ENCODE data around the gene CRTC1. TPM values are rescaled to one million over a fixed set of nuclear protein-coding genes. Genes with fewer than 3 reads are reported as not detected.
"Not testable (repeated sequence)": the region's sequence is repeated elsewhere in the genome, so short reads cannot be mapped to it uniquely, and the experiment has no call there.

CRTC1 gene
- total RNA-seq, 1 experiment from 2014 or later: 3.7 TPM

DNA sequence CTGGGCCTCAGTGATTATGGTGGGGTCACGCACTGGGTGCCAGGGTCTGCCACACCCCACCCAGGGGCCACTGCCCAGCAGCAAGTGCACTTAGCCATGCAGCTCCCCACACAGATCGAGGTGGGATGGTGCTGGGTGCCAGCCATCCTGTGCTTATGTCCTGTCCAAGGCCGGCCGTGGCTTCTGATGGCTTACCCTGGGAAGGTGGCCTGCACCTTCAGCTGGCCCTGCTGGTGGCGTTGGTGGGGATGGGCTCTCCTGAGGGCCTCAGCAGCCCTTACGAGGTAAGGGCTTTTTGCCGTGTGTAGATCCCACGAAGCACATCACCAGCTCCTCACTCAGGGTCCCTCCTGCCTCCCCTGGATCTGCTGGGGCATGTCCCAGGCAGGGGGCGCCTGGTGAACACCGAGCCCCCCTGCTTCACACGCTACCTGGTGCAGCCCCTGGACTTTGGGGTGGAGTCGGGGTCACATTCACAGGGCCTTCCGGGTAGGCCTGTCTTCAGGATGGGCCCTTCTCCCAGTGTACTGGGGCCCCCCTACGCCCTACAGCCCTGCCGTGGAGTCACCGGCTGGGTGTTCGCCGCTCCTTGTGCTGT, 46.6 kb downstream of the CRTC1 start:
- H3K4me1 ChIP-seq (ENCODE audit: low read length): peaks cover under 1% of the 10 kb centered on the region; the same call in 1 of the 2 replicates
- DNase-seq: no peak
- H2AFZ ChIP-seq (ENCODE audit: low read length): no peak overlapping the region
- H3K9me2 ChIP-seq (replicated peaks; ENCODE audit: insufficient read depth, low read length): no peaks in the 10 kb centered on the region
- H3K9me3 ChIP-seq (ENCODE audit: low read length): no peaks in the 10 kb centered on the region
- no peak overlapping the region for H3K27ac ChIP-seq (ENCODE audit: low read length)
- H3K27me3 ChIP-seq (ENCODE audit: low read length): no peaks in the 10 kb centered on the region
- no peak overlapping the region for H3K4me3 ChIP-seq (ENCODE audit: low read length)
- H4K20me1 ChIP-seq (ENCODE audit: insufficient read depth, low read depth, low read length): no peaks in the 10 kb centered on the region; the same call in 1 of the 2 replicates
- H3K79me2 ChIP-seq (ENCODE audit: low read length): no peaks in the 10 kb centered on the region
- H3K4me2 ChIP-seq (ENCODE audit: low read depth, low read length, poor library complexity, severe bottlenecking): no peak overlapping the region
- no peak overlapping the region for H3K9ac ChIP-seq (ENCODE audit: low read length)
- no peaks in the 10 kb centered on the region for H3K36me3 ChIP-seq (ENCODE audit: insufficient read depth, low read length)

DNA sequence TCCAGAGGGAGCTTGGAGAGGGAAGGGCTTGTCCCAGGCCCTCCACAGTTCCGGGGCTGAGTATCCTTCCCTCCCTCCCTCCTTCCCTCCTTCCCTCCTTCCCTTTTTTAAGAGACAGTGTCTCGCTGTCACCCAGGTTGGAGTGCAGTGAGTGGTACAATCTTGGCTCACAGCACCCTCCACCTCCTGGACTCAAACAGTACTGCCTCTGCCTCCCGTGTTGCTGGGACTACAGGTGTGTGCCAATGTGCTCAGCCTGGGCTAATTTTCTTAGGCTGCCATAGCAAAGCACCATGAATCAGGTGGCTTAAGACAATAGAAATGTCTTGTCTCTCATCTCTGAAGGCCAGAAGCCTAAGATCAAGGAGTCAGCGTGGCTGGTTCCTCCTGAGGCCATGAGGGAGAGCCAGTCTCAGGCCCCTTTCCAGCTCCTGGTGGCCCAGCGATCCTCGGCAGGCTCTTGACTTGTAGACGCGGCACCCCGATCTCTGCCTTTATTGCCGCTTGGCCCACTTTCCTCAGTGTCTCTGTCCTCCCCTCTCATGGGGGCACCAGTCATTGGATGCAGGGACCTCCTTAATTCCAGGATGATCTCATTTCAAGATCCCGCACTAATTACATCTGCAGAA, 47.5 kb downstream of the CRTC1 start:
- H3K27ac ChIP-seq (ENCODE audit: low read length): no peak overlapping the region
- H2AFZ ChIP-seq (ENCODE audit: low read length): no peak overlapping the region
- H3K27me3 ChIP-seq (ENCODE audit: low read length): no peaks in the 10 kb centered on the region
- H3K36me3 ChIP-seq (ENCODE audit: insufficient read depth, low read length): no peaks in the 10 kb centered on the region
- DNase-seq: peak; percentile 56
- no peaks in the 10 kb centered on the region for H3K9me2 ChIP-seq (replicated peaks; ENCODE audit: insufficient read depth, low read length)
- H3K4me2 ChIP-seq (ENCODE audit: low read depth, low read length, poor library complexity, severe bottlenecking): no peak overlapping the region
- H3K9me3 ChIP-seq (ENCODE audit: low read length): no peaks in the 10 kb centered on the region
- H3K9ac ChIP-seq (ENCODE audit: low read length): no peak overlapping the region
- H3K79me2 ChIP-seq (ENCODE audit: low read length): no peaks in the 10 kb centered on the region
- H3K4me3 ChIP-seq (ENCODE audit: low read length): no peak overlapping the region
- peaks cover 3% of the 10 kb centered on the region; the same call in 1 of the 2 replicates for H3K4me1 ChIP-seq (ENCODE audit: low read length)
- H4K20me1 ChIP-seq (ENCODE audit: insufficient read depth, low read depth, low read length): no peaks in the 10 kb centered on the region; the same call in 1 of the 2 replicates

DNA sequence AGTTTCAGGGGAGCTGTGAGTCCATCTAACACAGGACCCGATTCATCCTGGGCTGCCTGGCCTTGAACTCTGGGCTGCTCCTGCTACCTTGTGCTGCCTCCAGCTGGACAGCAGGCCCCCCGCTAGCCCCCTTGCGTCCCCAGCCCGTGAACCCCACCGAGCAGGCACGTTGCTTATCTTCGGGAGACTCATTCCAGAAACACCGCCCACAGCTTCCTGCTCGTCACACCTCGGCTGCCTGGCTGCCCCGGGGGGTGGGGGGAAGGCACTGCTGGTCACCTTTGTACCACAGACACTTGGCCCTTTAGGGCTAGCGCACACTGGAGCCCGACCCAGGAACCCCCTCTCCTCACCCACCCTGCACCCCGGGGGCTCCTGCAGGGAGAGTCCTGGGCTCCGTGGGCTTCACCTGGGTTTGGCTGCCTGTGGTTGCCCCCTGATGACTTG, 48.1 kb downstream of the CRTC1 start:
- Histone ChIP-seq H2AFZ (ENCODE audit: low read length) (no peak overlapping the region), H4K20me1 (ENCODE audit: insufficient read depth, low read depth, low read length) (no peaks in the 10 kb centered on the region; the same call in 1 of the 2 replicates), H3K9me2 (replicated peaks; ENCODE audit: insufficient read depth, low read length) (no peaks in the 10 kb centered on the region), H3K4me3 (ENCODE audit: low read length) (no peak overlapping the region), H3K79me2 (ENCODE audit: low read length) (no peaks in the 10 kb centered on the region), H3K4me2 (ENCODE audit: low read depth, low read length, poor library complexity, severe bottlenecking) (no peak overlapping the region), H3K4me1 (ENCODE audit: low read length) (peaks cover 3% of the 10 kb centered on the region; the same call in 1 of the 2 replicates), H3K9ac (ENCODE audit: low read length) (no peak overlapping the region), H3K36me3 (ENCODE audit: insufficient read depth, low read length) (no peaks in the 10 kb centered on the region), H3K9me3 (ENCODE audit: low read length) (no peaks in the 10 kb centered on the region), H3K27me3 (ENCODE audit: low read length) (no peaks in the 10 kb centered on the region), H3K27ac (ENCODE audit: low read length) (no peak overlapping the region)
- DNase-seq: no peak

GRCh38 chr19:18733196-18733647, 49.7 kb downstream of the CRTC1 start:
- no peak overlapping the region for H3K9ac ChIP-seq (ENCODE audit: low read length)
- no peak overlapping the region for H3K4me3 ChIP-seq (ENCODE audit: low read length)
- no peaks in the 10 kb centered on the region for H3K27me3 ChIP-seq (ENCODE audit: low read length)
- no peak overlapping the region for H2AFZ ChIP-seq (ENCODE audit: low read length)
- peaks cover 3% of the 10 kb centered on the region; the same call in 1 of the 2 replicates for H3K4me1 ChIP-seq (ENCODE audit: low read length)
- DNase-seq: no peak
- H3K27ac ChIP-seq (ENCODE audit: low read length): no peak overlapping the region
- no peaks in the 10 kb centered on the region for H3K9me3 ChIP-seq (ENCODE audit: low read length)
- H3K36me3 ChIP-seq (ENCODE audit: insufficient read depth, low read length): no peaks in the 10 kb centered on the region
- H3K79me2 ChIP-seq (ENCODE audit: low read length): no peaks in the 10 kb centered on the region
- H4K20me1 ChIP-seq (ENCODE audit: insufficient read depth, low read depth, low read length): no peaks in the 10 kb centered on the region; the same call in 1 of the 2 replicates
- H3K9me2 ChIP-seq (replicated peaks; ENCODE audit: insufficient read depth, low read length): no peaks in the 10 kb centered on the region
- no peak overlapping the region for H3K4me2 ChIP-seq (ENCODE audit: low read depth, low read length, poor library complexity, severe bottlenecking)

- H3K27ac ChIP-seq (ENCODE audit: low read length); H3K79me2 ChIP-seq (ENCODE audit: low read length); H3K4me3 ChIP-seq (ENCODE audit: low read length); H3K36me3 ChIP-seq (ENCODE audit: insufficient read depth, low read length); H3K9me3 ChIP-seq (ENCODE audit: low read length); DNase-seq; H3K9me2 ChIP-seq (replicated peaks; ENCODE audit: insufficient read depth, low read length); H2AFZ ChIP-seq (ENCODE audit: low read length); H4K20me1 ChIP-seq (ENCODE audit: insufficient read depth, low read depth, low read length); H3K4me2 ChIP-seq (ENCODE audit: low read depth, low read length, poor library complexity, severe bottlenecking); H3K4me1 ChIP-seq (ENCODE audit: low read length); H3K9ac ChIP-seq (ENCODE audit: low read length); H3K27me3 ChIP-seq (ENCODE audit: low read length): not testable (repeated sequence)
Observed at GRCh38 chr19:18733762-18734332, 50.4 kb downstream of the CRTC1 start.

DNA sequence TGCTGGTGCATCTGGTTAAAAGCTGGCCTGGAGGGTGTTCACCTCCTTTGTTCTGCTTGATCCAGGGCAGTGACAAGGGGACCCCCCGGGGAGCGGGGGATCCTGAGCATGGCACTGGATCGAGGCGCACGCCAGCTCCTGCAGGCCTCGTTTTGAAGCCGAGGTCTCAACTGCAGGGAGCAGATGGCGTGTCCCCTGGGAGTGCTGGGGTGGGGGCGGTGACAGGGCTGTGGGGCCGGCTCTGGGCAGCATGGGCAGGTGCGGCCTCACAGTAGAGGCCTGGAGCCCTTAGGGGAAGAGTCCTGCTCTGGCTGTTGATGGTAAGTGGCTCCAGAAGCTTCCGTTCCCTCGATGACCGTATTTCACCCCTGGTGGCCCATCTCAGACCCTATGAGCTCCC, 51.8 kb downstream of the CRTC1 start:
- Histone ChIP-seq H3K79me2 (ENCODE audit: low read length) (no peaks in the 10 kb centered on the region), H3K4me1 (ENCODE audit: low read length) (peaks cover 3% of the 10 kb centered on the region; the same call in 1 of the 2 replicates), H3K9ac (ENCODE audit: low read length) (no peak overlapping the region), H3K4me3 (ENCODE audit: low read length) (no peak overlapping the region), H3K9me2 (replicated peaks; ENCODE audit: insufficient read depth, low read length) (no peaks in the 10 kb centered on the region), H3K9me3 (ENCODE audit: low read length) (no peaks in the 10 kb centered on the region), H3K27ac (ENCODE audit: low read length) (no peak overlapping the region), H3K27me3 (ENCODE audit: low read length) (no peaks in the 10 kb centered on the region), H4K20me1 (ENCODE audit: insufficient read depth, low read depth, low read length) (no peaks in the 10 kb centered on the region; the same call in 1 of the 2 replicates), H3K36me3 (ENCODE audit: insufficient read depth, low read length) (no peaks in the 10 kb centered on the region), H2AFZ (ENCODE audit: low read length) (no peak overlapping the region), H3K4me2 (ENCODE audit: low read depth, low read length, poor library complexity, severe bottlenecking) (no peak overlapping the region)
- no peak for DNase-seq

GRCh38 chr19:18735752-18736151, 52.3 kb downstream of the CRTC1 start:
- no peak overlapping the region for H3K4me2 ChIP-seq (ENCODE audit: low read depth, low read length, poor library complexity, severe bottlenecking)
- H3K4me3 ChIP-seq (ENCODE audit: low read length): no peak overlapping the region
- no peaks in the 10 kb centered on the region for H3K9me2 ChIP-seq (replicated peaks; ENCODE audit: insufficient read depth, low read length)
- no peak overlapping the region for H3K27ac ChIP-seq (ENCODE audit: low read length)
- DNase-seq: no peak
- no peak overlapping the region for H3K9ac ChIP-seq (ENCODE audit: low read length)
- H3K79me2 ChIP-seq (ENCODE audit: low read length): no peaks in the 10 kb centered on the region
- H3K4me1 ChIP-seq (ENCODE audit: low read length): peaks cover 3% of the 10 kb centered on the region; the same call in 1 of the 2 replicates
- H2AFZ ChIP-seq (ENCODE audit: low read length): no peak overlapping the region
- H3K36me3 ChIP-seq (ENCODE audit: insufficient read depth, low read length): no peaks in the 10 kb centered on the region
- no peaks in the 10 kb centered on the region for H3K9me3 ChIP-seq (ENCODE audit: low read length)
- no peaks in the 10 kb centered on the region for H3K27me3 ChIP-seq (ENCODE audit: low read length)
- no peaks in the 10 kb centered on the region; the same call in 1 of the 2 replicates for H4K20me1 ChIP-seq (ENCODE audit: insufficient read depth, low read depth, low read length)

All from Karpas-422 (cell line).